KMS-11 (cell line): Measurements from ENCODE around the gene GPR26.

Experiments
- H2AFZ ChIP-seq: fragments of 200-600 bp; sonication (generic); 2 replicates; pipeline ENCODE4 v1.6.1; 2016; ENCODE audit warnings: antibody characterized with exemption, mixed run types, low read depth
- H3K27ac ChIP-seq: fragments of 200-600 bp; sonication (generic); 2 replicates; pipeline ENCODE4 v1.6.1; 2016; ENCODE audit warnings: mild to moderate bottlenecking, mixed run types
- H3K27me3 ChIP-seq: fragments of 200-600 bp; sonication (generic); 2 replicates; pipeline ENCODE4 v1.6.1; 2017; ENCODE audit warnings: mild to moderate bottlenecking, low read depth, mixed run types, moderate library complexity; ENCODE audit not compliant: insufficient read depth
- H3K36me3 ChIP-seq: fragments of 200-600 bp; sonication (generic); 2 replicates; pipeline ENCODE4 v1.6.1; 2017; ENCODE audit warnings: mild to moderate bottlenecking, mixed run types; ENCODE audit not compliant: insufficient read depth
- H3K4me1 ChIP-seq: fragments of 200-600 bp; sonication (generic); 2 replicates; pipeline ENCODE4 v1.6.1; 2016; ENCODE audit warnings: mild to moderate bottlenecking, low read depth, mixed run types; ENCODE audit not compliant: poor library complexity, severe bottlenecking
- H3K4me2 ChIP-seq: fragments of 200-600 bp; sonication (generic); 2 replicates; pipeline ENCODE4 v1.7.0; 2016; ENCODE audit warnings: mild to moderate bottlenecking, mixed run types
- H3K4me3 ChIP-seq: fragments of 200-600 bp; sonication (generic); IDR thresholded peaks from 2 replicates; pipeline ENCODE4 v1.6.1; 2017; ENCODE audit warnings: low read depth, low read length, mixed read lengths; ENCODE audit not compliant: insufficient read depth
- H3K79me2 ChIP-seq: fragments of 200-600 bp; sonication (generic); 2 replicates; pipeline ENCODE4 v1.6.1; 2016; ENCODE audit warnings: low read depth, mixed run types; ENCODE audit not compliant: insufficient read depth
- H3K9ac ChIP-seq: fragments of 200-600 bp; sonication (generic); 2 replicates; pipeline ENCODE4 v1.6.1; 2016; ENCODE audit warnings: mild to moderate bottlenecking, mixed run types
- H4K20me1 ChIP-seq: fragments of 200-600 bp; sonication (generic); 2 replicates; pipeline ENCODE4 v1.6.1; 2016; ENCODE audit warnings: mild to moderate bottlenecking, mixed run types; ENCODE audit not compliant: insufficient read depth
- CTCF ChIP-seq: fragments of 200-600 bp; sonication (generic); conservative IDR thresholded peaks from 2 replicates; pipeline ENCODE4 v1.6.1; 2017; ENCODE audit warnings: low read depth, mild to moderate bottlenecking, antibody characterized with exemption, low read length, moderate library complexity, mixed read lengths

GPR26 gene

GRCh38 chr10:123633636-123634035, 32.5 kb upstream of the GPR26 start:
- Histone ChIP-seq H3K4me3 (no peak overlapping the region), H3K4me1 (no peaks in the 10 kb centered on the region), H3K9ac (no peak overlapping the region), H3K27me3 (no peaks in the 10 kb centered on the region), H4K20me1 (no peaks in the 10 kb centered on the region), H3K27ac (no peak overlapping the region), H3K79me2 (no peaks in the 10 kb centered on the region), H2AFZ (no peak overlapping the region), H3K36me3 (no peaks in the 10 kb centered on the region), H3K4me2 (no peak overlapping the region)
- no peak for TF ChIP-seq CTCF

- no peak overlapping the region for H3K9ac ChIP-seq
- H3K27ac ChIP-seq = no peak overlapping the region
- H3K4me1 ChIP-seq = no peaks in the 10 kb centered on the region
- H3K4me2 ChIP-seq = no peak overlapping the region
- no peaks in the 10 kb centered on the region for H4K20me1 ChIP-seq
- no peaks in the 10 kb centered on the region for H3K36me3 ChIP-seq
- H3K27me3 ChIP-seq = no peaks in the 10 kb centered on the region
- H2AFZ ChIP-seq = no peak overlapping the region
- no peak for TF ChIP-seq CTCF
- no peak overlapping the region for H3K4me3 ChIP-seq
- no peaks in the 10 kb centered on the region for H3K79me2 ChIP-seq
These were observed 31.9 kb upstream of the GPR26 start for GRCh38 chr10:123634221-123634620.

- Histone ChIP-seq H2AFZ (no peak overlapping the region), H3K4me2 (no peak overlapping the region), H3K79me2 (no peaks in the 10 kb centered on the region), H3K4me3 (no peak overlapping the region), H3K4me1 (no peaks in the 10 kb centered on the region), H3K27ac (no peak overlapping the region), H3K36me3 (no peaks in the 10 kb centered on the region), H3K27me3 (no peaks in the 10 kb centered on the region), H4K20me1 (no peaks in the 10 kb centered on the region), H3K9ac (no peak overlapping the region)
- no peak for TF ChIP-seq CTCF
These were observed 31.0 kb upstream of the GPR26 start for GRCh38 chr10:123635131-123635530.

GRCh38 chr10:123635745-123636144, 30.4 kb upstream of the GPR26 start:
- H4K20me1 ChIP-seq = no peaks in the 10 kb centered on the region
- H2AFZ ChIP-seq = no peak overlapping the region
- no peaks in the 10 kb centered on the region for H3K36me3 ChIP-seq
- no peaks in the 10 kb centered on the region for H3K4me1 ChIP-seq
- TF ChIP-seq CTCF = no peak
- H3K27ac ChIP-seq = no peak overlapping the region
- no peak overlapping the region for H3K4me3 ChIP-seq
- no peak overlapping the region for H3K9ac ChIP-seq
- no peaks in the 10 kb centered on the region for H3K27me3 ChIP-seq
- H3K79me2 ChIP-seq = no peaks in the 10 kb centered on the region
- H3K4me2 ChIP-seq = no peak overlapping the region
